ENCODE measurements around the gene ZBTB7C.

ZBTB7C gene

DNA sequence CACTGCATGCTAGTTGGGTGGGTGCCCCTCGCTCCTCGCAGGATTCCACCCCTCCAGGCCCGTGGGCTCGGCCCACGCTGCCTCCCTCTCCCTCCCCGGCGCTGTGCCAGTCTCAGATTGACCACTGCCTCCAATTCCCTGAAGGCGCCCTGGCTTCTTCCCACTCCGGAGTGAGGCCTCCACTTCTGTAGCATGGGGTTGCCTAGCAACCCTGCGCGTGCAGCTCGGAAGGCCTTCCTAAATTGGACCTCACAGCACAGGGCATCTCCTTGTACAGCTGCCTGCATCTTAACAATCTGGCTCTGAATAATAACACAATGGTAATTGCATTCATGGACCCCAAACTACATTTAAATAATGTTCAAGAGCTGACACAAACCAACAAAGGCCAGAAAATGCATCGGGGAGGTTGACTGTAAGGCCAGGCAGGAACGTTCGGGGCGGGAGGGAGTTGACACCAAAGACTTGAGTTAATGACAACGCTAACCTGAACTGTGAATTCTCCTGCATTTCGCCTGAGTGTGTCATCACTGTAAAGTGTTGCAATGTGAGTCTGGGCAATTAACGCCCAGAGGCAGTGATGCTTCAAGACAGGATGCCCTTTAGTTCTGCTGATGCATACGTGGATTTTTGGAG, 222.9 kb downstream of the ZBTB7C start:
- DNase-seq = no peak

DNA sequence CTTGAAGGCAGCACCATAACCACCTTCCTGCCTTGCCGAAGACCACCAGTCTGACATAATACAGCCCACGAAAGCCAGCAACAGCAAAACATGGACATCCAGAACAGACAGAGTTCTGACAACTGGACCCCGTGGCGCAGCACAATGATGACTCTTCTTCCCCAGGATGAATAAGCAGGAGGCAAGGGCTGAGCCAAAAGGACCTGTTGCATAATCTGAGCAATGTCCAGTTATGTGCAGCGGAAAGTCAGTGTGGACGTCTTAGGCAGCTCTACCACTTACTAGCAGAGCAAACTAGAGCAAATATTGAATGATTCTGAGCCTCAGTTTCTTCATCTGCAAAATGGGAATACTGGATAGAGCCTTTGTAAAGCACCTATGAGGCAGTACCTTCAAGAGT, 225.1 kb downstream of the ZBTB7C start:
- no peak for DNase-seq

DNA sequence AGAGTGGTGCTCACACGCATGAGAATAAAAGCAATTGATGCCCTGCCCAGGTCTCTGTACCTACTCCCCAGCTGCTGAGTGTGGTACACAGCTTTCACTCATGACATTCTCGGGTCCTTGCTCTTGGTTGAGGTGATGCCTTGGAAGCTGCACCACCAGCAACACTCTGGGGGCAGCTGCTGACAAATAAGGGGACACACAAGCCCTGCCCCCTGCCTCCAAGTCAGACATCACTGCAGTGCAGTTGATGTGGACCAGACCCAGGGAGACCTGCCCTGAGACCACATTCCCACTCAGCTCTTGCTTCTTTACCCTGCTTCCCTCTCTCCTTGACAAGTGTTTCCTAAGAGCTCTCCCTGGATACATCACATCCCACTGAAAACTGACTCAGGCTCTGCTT, 225.6 kb downstream of the ZBTB7C start:
- no peak for DNase-seq

DNA sequence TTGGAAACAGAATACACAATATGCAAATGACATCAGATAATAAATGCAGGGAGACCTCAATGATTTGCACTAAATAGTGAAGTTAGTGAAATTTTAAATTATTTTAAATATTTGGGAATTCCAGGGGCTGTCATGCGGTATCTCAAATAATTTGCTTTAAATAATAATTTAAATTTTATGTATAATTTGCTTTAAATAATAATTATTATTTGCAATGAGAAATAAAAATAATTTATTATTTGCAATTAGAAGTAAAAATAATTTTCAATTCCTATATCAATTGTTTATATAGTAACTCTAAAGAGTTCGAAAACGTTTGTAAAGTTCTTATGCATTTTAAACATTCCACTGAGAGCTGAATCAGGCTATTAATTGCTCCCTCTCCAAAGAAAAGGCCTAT, 226.4 kb downstream of the ZBTB7C start:
- DNase-seq = no peak

DNA sequence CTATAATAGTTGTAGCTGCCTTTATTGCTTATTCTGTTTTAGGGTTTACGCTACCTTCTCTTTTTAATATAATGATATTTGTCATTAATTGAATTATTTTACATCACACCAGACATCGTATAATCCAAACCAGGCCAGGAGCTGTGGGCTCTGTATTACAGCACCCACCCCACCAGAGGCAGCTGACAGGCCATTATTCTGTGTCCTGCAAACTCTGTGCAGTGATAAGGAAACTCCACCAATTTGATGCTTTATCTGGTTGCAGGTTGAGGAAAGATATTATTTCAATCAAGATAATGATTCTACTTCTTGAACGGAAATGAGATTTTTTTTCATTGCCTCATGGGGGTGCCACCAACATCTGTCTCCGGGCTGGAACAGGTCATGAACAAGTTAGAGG, 227.3 kb downstream of the ZBTB7C start:
- no peak for DNase-seq

DNA sequence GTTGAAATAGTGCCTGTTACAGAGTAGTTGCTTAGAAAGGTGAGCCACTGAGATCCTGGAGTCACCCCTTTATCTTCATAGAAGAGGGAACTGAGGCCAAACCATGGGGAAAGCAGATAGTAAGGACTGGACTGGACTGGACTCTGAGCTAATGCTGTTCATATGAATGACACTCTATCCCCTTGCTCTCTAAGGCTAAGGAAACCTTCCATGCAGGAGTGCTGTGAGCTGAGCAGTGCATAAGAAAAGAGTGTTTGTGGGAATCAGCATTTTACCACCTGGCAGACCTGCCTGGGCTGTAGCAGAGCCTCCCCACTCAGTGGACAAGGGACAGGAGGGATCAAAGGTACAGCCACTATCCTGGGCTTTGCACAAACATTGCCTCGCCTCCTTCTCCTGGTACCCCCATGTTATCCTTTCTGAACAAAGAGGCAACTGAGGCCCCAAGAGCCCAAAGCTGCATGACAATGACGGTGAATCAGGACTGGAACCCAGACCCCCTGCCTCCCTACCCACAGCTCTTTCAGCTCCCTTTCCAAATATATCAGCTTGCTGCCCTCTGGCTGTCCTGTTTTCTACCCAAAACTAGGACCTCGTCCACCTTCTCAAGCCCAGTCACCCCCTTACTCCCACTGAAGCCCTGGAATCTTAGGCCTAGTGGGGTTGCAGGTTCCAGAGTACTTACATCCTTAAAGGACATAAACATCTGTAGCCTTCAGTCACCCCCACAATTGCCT, 227.9 kb downstream of the ZBTB7C start:
- no peak for DNase-seq

DNA sequence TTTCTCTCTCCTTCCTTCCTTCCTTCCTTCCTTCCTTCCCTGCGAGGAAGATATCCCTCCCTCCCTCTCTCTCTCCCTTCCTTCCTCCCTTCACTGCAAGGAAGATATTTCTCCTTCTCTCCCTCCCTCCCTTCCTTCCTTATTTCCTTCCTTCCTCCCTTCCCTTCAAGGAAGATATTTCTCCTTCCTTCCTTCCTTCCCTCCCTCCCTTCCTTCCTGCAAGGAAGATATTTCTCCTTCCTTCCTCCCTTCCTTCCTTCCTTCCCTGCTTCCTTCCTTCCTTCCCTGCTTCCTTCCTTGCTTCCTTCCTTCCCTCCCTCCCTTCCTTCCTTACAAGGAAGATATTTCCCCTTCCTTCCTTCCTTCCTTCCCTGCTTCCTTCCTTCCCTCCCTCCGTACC, 229.5 kb downstream of the ZBTB7C start:
- DNase-seq = no peak

DNA sequence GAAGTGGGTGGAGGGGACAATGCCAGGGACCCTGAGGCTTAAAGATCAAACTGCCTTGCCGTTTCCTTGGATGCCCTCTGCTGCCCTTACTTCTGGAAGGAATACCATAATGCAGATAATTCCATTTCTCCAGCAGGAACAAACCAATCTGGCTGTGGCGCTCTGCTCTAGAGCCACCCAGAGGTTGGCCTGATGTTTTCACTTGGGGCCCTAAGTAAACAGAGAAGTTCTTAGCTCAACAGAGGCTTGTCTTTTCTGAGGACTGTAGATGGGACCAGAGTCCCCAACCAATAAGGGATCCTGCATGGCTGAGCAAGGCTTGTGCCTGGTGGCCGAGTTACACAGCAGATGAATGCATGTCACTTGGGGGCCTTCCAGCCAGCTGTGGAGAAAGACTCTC, 230.2 kb downstream of the ZBTB7C start:
- no peak for DNase-seq

DNA sequence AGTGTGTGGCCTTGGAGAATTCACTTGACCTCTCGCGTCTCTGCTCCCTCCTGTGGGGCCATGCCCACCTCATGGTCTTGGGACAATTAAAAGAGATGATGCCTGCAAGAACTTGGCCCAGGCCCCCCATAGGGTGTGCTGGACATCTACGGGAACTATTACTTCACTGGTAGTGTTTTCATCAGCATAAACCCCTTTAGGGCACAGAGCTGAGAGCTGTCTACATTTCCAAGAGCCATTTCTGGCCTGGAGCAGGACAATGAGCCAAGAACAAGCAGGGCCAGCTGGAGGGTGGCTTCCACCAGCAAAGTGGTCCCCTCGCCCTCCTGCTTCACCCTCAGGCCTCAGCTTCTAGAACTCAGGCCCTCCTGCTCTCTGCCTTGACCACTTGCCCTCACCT, 232.3 kb downstream of the ZBTB7C start:
- DNase-seq = no peak

DNA sequence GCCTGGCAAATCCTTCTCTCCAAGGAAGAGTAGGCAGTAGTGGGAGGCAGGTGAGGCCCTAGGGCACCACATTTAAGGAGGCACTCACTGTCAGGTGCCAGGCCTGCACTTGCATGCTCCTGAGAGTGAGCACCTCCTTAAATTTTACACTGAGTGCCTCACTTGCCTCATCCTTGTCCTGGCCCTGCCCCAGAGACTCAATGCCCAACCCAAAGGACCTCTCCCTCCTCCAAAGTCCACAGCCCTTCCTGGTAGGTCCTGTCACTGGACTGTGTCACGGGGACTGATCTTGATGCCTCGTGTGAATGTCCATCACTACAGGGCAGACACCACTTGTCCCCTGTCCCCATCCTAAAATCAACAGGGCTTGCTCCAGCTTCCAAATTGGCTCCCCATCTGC, 235.6 kb downstream of the ZBTB7C start:
- no peak for DNase-seq

DNA sequence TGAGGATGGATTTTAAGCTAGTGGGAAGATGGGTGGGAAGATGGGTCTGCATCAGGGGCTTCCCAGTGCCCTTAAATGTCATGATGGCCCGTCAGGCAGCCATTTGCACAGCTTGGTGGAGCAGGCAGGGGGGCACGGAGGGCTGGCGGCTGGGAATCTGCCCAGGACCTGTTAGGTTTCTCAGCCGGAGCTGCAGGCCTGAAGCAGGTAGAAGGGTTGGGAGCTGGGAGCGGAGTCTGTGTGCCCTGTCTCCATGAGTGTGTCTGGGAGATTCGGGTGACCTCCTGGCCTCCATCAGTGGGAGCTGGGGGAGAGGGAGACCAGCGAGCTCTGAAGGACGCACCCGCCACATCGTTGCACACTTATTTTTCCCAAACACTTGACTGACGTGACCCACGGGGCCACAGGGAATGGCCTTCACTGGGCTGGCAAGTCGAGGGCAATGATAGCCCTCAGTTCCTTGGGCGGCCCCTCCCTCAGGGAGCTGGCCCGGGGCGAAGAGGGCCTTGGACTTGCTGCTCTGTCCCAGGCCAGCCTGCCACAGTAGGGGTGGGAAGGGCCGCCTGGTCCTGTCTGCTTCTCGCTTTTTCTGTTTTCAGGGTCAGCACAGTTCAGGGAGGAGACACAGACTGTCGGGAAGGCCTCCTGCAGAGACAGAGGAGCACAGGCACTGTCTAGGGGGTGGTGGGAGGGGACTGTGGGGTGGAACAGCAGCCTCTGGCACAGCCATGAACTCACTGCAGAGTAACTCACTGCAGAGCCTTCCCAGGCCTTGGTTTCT, 236.8 kb downstream of the ZBTB7C start:
- DNase-seq = peak; percentile 8

DNA sequence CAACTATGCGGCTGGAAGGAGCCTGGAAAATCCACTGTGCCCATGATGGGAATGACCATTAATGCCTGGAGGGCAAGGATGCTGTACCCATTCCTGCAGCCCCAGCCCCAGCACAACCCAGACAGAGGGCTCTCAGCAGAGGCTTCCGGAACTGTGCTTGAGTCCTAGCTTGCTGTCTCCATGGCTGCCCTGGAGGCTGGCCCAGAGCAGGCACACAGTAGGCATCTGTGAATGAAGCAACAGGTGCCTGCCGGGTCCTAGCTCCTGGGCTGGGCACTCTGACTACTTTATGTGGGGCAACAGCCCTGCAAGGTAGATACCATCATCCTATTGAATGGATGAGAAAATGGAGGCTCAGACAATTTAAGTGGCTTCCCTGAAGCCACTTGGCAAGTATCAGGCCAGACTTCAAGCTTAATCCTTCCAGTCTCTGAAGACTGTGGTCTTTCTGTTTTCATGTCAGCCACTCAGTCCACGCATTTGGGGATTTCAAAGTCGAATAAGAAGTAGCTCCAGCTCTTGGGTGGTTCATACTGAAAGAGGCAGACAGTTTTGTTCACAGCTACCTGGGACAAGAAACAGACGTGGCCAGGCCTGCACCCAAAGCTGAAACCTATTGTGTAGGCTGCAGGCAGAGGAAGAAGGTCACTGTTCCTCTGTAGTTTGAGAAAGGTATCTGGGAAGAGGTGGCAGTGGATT, 237.5 kb downstream of the ZBTB7C start:
- DNase-seq = no peak

DNA sequence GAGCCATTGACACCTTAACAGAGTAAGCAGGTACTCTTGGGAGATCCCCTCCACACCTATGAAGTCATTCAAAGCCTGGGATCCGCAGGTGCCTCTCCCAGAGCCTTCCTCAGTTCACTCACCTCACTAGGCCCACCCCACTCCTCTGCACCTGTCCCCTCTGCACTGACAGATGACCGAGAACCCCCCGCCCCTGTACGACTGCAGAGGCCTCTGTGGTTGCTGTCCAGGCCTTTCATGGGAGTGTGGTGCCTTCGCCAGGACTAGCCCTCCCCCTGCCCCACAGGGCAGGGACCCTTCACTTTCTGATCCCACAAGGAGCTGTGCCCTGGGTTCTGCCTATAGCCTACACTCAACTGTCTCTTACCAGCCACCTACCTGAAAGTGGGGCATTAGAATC, 238.5 kb downstream of the ZBTB7C start:
- DNase-seq = no peak

DNA sequence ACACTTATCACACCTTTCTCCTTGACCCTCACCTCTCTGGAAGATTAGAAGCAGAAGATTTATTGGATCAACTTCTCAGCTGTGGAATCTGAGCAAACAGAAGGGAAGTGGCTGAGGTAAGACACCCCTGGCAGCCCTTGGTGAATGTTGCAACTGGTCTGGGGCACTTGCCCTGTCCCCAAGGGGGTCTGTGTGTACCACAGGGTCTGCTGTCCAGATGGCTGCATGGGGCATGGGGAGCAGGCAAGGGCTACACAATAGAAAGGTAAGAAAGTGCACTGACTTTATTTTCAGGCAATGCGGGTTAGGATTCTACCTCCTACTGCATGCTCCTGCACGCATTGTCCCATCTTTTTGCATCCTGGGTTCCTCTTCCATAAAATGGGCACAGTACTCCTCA, 240.3 kb downstream of the ZBTB7C start:
- no peak for DNase-seq

DNA sequence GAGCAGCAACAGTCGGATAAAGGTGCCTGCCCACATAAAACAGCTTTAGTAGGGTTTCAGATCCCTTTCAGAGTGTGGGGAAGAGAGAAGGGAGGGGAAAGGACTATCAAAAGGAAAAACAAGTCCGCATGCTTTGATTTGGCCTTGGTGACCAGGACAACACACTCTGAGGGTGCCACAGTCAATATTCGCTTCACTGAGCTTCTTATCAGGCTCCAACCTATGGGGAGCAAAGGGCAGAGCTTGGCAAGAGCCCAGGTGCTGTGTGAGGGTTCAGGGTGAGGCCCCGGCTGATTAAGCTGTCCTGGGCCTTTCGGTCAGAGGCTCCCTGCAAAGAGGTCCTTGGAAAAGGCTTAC, 241.3 kb downstream of the ZBTB7C start:
- no peak for DNase-seq

DNA sequence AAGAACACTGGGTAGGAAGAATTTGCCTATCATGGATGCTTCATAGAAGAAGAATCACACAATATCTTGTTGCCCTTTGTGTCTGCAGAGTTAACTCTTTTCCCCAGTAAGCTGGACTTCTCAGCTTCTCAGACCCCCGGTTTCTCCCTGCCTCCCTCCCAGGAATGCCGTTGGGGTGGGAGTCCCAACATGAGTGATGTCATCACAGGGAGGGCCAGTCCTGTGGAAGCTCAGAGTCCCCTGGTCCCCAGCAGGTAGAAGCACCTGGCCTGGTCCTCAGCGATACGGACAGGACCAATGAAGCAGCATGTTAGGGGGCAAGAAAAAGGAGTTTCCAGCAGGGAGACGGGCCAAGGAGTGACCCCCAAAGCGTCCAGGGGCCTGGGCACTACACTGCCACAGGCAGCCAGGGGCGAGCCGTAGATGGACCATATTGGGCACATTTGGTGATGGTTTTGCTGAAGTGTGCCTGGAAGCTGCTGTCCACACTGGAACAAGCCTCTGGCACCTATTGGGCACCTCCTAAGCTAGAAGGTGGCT, 242.8 kb downstream of the ZBTB7C start:
- DNase-seq = no peak

DNA sequence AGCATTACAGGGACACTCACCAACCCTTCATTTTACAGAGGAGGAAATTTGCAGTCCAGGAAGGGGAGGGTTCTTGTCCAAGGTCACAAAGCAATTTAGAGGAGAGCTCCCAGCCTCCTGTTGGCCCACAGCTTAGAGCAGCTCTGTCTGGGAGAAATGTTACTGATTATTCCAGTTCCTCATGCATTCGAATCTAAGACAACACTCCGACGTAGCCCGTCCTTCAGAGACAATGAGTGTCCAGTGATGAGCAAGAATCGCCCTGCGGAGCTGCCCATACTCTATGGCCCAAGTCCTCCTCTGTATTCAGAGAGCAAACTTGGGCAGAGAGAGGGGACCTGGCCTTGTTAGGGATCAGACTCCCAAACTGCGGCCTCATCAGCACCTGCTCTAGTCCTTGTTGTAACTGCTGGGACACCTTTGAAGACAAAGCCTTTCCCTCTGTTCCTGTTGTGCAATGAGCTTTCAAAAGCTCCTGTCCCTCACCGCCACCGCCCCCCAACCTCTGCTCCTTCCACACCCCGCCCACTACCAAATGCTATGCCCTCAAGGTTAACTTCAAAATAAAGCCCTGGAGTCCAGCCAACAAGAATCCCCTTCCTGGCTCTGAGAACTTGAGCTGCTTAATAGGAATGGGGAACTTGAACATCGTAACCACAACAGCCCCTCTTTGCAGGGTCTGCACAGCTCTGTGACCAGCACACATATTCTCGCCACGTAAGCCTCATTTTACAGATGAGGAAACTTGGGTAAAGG, 243.9 kb downstream of the ZBTB7C start:
- DNase-seq = no peak

DNA sequence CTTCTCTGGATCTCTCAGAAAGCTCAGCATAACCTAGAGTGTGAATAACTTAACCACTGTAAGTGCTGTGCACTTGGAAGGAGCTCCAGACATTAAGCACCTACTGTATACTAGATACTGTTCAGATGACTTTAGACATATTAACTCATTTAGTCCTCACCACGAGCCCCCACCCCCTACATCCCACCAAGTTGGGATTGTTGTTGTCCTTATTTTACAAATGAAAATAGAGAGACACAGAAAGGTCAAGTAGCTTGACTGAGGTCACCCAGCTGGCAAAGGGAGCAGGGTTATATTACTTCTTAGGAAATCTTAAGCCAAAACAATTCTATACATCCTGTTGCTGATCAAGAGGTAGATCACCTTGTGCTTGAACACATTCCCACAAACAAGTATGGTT, 244.5 kb downstream of the ZBTB7C start:
- no peak for DNase-seq

DNA sequence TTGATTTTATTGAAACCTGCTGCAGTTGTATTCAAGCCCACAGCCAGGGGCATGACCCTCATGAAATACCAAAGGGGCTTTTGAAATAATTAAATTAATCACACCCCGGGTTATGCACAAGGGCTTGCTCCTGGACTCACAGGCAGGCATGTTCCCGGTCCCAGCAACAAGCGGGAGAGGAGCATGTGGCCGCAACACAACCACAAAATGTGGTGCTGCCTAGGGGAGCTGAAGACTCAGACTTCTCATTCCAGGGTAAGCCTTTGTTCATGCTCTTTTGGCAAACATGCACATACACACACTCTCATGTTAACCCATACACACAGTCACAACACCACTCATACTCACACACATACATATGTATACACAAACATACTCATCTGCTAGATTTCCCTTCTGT, 245.1 kb downstream of the ZBTB7C start:
- no peak for DNase-seq

DNA sequence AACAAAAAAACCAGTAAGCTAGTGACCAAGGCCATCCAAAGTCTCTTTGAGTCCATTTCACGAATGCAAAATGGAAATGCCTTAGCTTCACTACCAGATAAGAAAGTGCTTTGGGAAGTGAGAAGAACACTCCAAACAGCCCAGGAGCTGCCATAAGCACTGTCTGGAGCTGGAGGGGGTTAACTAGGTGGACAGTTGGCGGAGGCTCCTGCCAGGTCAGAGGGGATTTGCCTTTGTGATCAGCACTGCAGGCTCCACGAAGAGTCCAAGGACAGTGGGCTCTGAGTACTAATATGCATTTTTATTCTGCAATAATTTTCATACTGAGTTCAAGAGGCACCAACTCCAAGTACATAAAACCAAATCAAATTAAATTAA, 245.5 kb downstream of the ZBTB7C start:
- DNase-seq = no peak

DNA sequence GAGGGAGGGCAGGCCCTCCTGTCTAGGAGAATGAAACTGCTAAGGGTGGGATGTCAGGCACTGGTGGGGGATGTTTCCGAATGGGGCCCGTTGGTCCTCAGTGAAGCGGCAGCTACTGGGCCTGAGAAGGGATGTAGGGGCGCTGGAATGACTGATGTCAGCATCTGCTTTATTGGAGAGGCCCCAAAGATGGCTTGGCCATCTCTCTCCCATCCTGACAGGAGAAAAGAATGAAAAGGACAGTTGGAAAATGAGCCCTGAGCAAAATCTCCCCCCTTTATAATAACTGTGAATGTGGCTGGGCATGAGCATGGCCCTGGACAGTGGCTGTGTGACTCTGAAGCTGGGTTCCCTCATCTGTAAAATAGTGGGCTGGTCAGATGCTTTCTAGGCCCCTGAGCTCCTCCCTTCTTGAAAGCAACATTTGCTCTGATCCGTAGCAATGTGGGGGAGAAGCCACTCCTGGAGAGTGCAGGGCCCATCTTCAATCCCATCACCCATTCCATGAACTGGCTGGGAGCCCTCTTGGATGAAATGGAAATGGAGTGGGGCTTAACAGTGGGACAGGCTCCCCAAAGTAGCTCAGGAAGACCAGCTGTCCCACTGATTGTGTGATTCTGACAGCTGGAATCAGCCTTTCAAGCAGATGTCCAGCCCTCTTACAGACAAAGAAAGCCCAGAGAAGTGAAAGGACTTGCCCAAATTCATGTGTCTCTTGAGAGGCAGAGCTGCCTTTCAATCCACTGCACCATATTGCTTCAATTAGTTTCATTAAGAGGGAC, 246.0 kb downstream of the ZBTB7C start:
- no peak for DNase-seq
